Central memory CD8-positive, alpha-beta T cell (primary cell): Measurements from ENCODE around the gene GALNT10.
A peak's percentile ranks its signal among the peaks of the same experiment; 100 is the strongest.

Experiments
- ATAC-seq: fragments of 150-1000 bp; cut with Tn5 transposase; replicated peaks from 2 replicates; pipeline ENCODE4 v1.10.0; 2022; ENCODE audit warnings: mild to moderate bottlenecking, moderate FRiP score, moderate number of reproducible peaks; ENCODE audit not compliant: poor library complexity, severe bottlenecking; ENCODE audit errors: extremely low read depth
- DNase-seq, 2 donors: peaks; one replicate each; pipeline ENCODE4 v3.0.0; 2021; ENCODE audit warnings: low spot score in 2 of 2
- H3K27ac Mint-ChIP-seq: one replicate; pipeline ENCODE4 v1.8.0; 2022; ENCODE audit warnings: low read depth, mild to moderate bottlenecking, moderate library complexity, mixed read lengths
- H3K27me3 Mint-ChIP-seq: one replicate; pipeline ENCODE4 v1.8.0; 2022; ENCODE audit warnings: mixed read lengths
- H3K36me3 Mint-ChIP-seq: one replicate; pipeline ENCODE4 v1.8.0; 2022; ENCODE audit warnings: mild to moderate bottlenecking, moderate library complexity, mixed read lengths; ENCODE audit not compliant: insufficient read depth
- H3K4me1 Mint-ChIP-seq: one replicate; pipeline ENCODE4 v1.8.0; 2022; ENCODE audit warnings: mixed read lengths
- H3K4me3 Mint-ChIP-seq: one replicate; pipeline ENCODE4 v1.8.0; 2022; ENCODE audit warnings: mild to moderate bottlenecking, moderate library complexity, mixed read lengths
- H3K9me3 Mint-ChIP-seq: one replicate; pipeline ENCODE4 v1.8.0; 2022; ENCODE audit warnings: mixed read lengths

Gene GALNT10

GRCh38 chr5:154401931-154402330 is 211.4 kb downstream of the GALNT10 start:
- H3K9me3 Mint-ChIP-seq: no peaks in the 10 kb centered on the region

GRCh38 chr5:154402611-154403010 is 212.1 kb downstream of the GALNT10 start:
- Mint-ChIP-seq H3K27me3 (no peaks in the 10 kb centered on the region), H3K36me3 (peaks cover 6% of the 10 kb centered on the region), H3K9me3 (no peaks in the 10 kb centered on the region), H3K4me1 (peaks cover 13% of the 10 kb centered on the region), H3K4me3 (no peak overlapping the region), H3K27ac (peak overlapping the region; percentile 5)
- ATAC-seq (no peak), DNase-seq (no peak)

More at GRCh38 chr5:154401931-154402330, 211.4 kb downstream of the GALNT10 start:
- no peaks in the 10 kb centered on the region for H3K27me3 Mint-ChIP-seq
- peaks cover 13% of the 10 kb centered on the region for H3K4me1 Mint-ChIP-seq
- no peak overlapping the region for H3K4me3 Mint-ChIP-seq
- DNase-seq (no peak), ATAC-seq (no peak)
- peak overlapping the region; percentile 5 for H3K27ac Mint-ChIP-seq
- H3K36me3 Mint-ChIP-seq: peaks cover 6% of the 10 kb centered on the region

DNA sequence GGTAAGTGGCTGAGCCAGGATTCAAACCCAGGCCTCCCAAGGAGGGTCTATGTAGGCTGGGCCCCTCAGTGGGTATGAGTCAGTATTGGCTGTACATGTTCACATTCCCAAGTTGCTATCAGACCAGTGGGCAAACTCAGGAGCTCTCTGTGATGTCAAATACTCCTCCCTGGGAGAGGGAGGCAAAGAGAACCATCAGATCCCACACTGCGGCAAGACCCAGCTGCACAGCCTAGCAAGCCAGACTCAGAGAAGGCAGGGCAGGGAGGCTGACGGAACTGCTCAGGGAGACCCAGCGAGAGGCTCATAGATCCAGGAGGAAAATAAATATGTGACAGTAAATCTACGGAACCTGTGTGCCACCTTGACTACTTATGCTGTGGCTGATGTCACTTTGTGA is 212.7 kb downstream of the GALNT10 start:
- Mint-ChIP-seq H3K27ac (no peak overlapping the region), H3K4me1 (peaks cover 13% of the 10 kb centered on the region), H3K4me3 (no peak overlapping the region), H3K36me3 (peaks cover 6% of the 10 kb centered on the region), H3K27me3 (no peaks in the 10 kb centered on the region), H3K9me3 (no peaks in the 10 kb centered on the region)
- DNase-seq (no peak), ATAC-seq (no peak)

GRCh38 chr5:154403776-154404387 is 213.3 kb downstream of the GALNT10 start:
- Mint-ChIP-seq H3K4me3 (no peak overlapping the region), H3K27ac (no peak overlapping the region), H3K9me3 (no peaks in the 10 kb centered on the region), H3K27me3 (no peaks in the 10 kb centered on the region), H3K4me1 (peaks cover 13% of the 10 kb centered on the region), H3K36me3 (peaks cover 6% of the 10 kb centered on the region)
- DNase-seq: no peak
- ATAC-seq: no peak

DNA sequence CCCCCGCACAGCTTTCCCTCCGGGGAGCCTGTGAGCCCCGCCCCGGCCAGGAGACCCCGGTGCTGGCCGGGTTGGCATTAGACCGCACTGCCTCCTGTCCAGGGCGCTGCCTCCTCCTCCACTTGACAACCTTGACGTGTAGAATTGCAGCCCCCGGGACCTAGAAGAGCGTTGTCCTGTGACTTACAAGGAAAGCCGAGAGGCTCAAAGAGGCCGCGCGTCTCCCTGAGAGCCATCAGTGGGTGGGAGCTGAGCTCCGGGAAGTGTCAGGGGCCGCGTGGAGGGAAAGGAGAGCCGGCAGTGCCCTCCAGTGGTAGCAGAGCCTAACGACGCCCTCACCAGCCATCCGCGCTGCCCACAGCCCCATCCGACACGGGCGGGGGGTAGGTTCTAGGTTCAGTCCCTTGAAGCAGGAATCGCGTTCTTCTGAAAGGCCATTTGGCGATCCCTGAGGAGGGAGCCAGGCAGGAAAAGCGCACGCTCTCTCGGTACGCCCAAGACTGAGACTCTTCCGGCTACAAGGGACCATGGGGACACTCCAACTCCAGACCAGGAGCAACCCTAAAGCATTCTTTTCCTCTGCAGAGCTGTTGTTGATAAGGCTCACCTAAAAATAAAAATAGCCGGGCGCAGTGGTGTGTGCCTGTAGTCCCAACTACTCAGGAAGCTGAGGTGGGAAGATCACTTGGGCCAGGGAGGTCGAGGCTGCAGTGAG is 214.7 kb downstream of the GALNT10 start:
- no peak overlapping the region for H3K27ac Mint-ChIP-seq
- DNase-seq: peak; percentile 56 to 60
- ATAC-seq: peak; percentile 95
- H3K9me3 Mint-ChIP-seq: no peaks in the 10 kb centered on the region
- H3K4me1 Mint-ChIP-seq: peaks cover 13% of the 10 kb centered on the region
- H3K4me3 Mint-ChIP-seq: peak overlapping the region; percentile 66
- H3K27me3 Mint-ChIP-seq: no peaks in the 10 kb centered on the region
- peaks cover 7% of the 10 kb centered on the region for H3K36me3 Mint-ChIP-seq

GRCh38 chr5:154406231-154406630 is 215.7 kb downstream of the GALNT10 start:
- ATAC-seq (no peak), DNase-seq (no peak)
- Mint-ChIP-seq H3K4me3 (no peak overlapping the region), H3K27me3 (no peaks in the 10 kb centered on the region), H3K36me3 (peaks cover 6% of the 10 kb centered on the region), H3K27ac (no peak overlapping the region), H3K4me1 (peaks cover 13% of the 10 kb centered on the region), H3K9me3 (no peaks in the 10 kb centered on the region)

- Mint-ChIP-seq H3K27ac (peak overlapping the region; percentile 33), H3K36me3 (peaks cover 6% of the 10 kb centered on the region), H3K9me3 (no peaks in the 10 kb centered on the region), H3K27me3 (no peaks in the 10 kb centered on the region), H3K4me1 (peaks cover 13% of the 10 kb centered on the region), H3K4me3 (no peak overlapping the region)
- DNase-seq: no peak
- no peak for ATAC-seq
Measured at GRCh38 chr5:154406826-154407225, 216.3 kb downstream of the GALNT10 start.

DNA sequence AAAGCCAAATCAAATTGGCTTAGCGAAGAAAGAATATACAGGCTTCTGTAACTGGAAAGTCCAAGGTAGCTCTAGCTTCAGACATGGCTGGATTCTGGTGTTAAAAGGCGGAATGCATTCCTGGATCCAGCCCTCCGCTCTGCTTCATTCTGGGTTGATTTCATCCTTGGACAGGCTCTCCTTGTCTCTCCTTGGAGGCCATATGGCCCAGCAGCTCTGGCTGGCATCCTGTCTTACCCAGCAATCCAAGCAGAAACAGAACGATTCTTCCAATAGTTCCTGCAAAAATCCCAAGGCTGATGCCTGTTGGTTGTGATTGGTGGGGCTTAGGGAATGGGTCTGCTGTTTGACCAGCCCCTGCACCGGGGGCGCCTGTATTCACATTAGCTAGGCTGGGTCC is 218.3 kb downstream of the GALNT10 start:
- ATAC-seq: no peak
- H3K36me3 Mint-ChIP-seq: peaks cover 12% of the 10 kb centered on the region
- H3K27ac Mint-ChIP-seq: no peak overlapping the region
- no peak for DNase-seq
- H3K4me1 Mint-ChIP-seq: peaks cover 13% of the 10 kb centered on the region
- H3K4me3 Mint-ChIP-seq: no peak overlapping the region
- no peaks in the 10 kb centered on the region for H3K9me3 Mint-ChIP-seq
- no peaks in the 10 kb centered on the region for H3K27me3 Mint-ChIP-seq

DNA sequence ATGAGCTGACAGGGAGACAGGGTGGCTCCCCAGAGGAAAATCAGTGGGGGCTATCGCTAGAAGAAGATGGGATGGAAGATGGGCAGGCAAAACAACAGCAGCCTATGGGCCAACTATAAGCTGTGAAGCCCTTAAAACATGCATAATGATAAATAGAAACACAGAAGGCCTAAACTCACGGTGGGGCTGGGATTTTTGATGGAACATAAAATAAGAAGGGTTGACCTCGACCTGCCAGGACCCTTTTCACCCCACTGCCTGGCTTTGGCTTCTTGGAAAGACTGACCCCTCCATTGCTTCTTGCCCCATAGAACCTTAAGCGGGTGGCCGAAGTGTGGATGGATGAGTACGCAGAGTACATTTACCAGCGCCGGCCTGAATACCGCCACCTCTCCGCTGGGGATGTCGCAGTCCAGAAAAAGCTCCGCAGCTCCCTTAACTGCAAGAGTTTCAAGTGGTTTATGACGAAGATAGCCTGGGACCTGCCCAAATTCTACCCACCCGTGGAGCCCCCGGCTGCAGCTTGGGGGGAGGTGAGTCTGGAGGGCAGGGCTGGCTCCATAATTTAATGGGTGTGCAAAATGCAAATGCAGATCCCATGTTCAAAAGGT is 218.8 kb downstream of the GALNT10 start:
- DNase-seq (no peak), ATAC-seq (no peak)
- Mint-ChIP-seq H3K4me1 (peaks cover 11% of the 10 kb centered on the region), H3K27ac (no peak overlapping the region), H3K27me3 (no peaks in the 10 kb centered on the region), H3K36me3 (peaks cover 14% of the 10 kb centered on the region), H3K4me3 (no peak overlapping the region), H3K9me3 (no peaks in the 10 kb centered on the region)

- Mint-ChIP-seq H3K9me3 (no peaks in the 10 kb centered on the region), H3K27me3 (no peaks in the 10 kb centered on the region), H3K4me1 (peaks cover 4% of the 10 kb centered on the region), H3K4me3 (no peak overlapping the region), H3K27ac (no peak overlapping the region), H3K36me3 (peaks cover 14% of the 10 kb centered on the region)
- DNase-seq (no peak), ATAC-seq (no peak)
Measured at GRCh38 chr5:154410008-154410407, 219.5 kb downstream of the GALNT10 start.

GRCh38 chr5:154410786-154411185 is 220.3 kb downstream of the GALNT10 start:
- H3K27ac Mint-ChIP-seq: peak overlapping the region; percentile 20
- H3K27me3 Mint-ChIP-seq: no peaks in the 10 kb centered on the region
- DNase-seq (no peak), ATAC-seq (no peak)
- no peaks in the 10 kb centered on the region for H3K4me1 Mint-ChIP-seq
- H3K9me3 Mint-ChIP-seq: no peaks in the 10 kb centered on the region
- no peak overlapping the region for H3K4me3 Mint-ChIP-seq
- H3K36me3 Mint-ChIP-seq: peaks cover 12% of the 10 kb centered on the region

DNA sequence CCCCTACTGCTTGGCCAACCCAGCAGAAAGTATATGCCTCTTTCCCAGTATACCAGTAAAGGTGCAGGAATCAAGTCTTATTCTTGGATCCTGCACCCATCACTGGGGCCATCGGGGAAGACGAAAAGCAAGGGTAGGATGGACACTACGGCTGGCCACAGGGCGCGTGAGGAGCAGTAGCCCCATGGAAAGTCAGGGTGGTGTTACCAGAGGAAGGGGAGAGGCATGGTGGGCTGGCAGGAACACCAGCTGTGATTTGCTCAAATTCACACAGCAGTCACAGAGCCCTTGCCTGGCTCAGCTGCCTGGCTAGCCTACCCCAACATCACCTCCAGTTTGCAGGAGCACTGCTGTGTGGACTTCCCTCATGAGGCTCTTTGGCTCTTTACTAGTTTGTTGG is 220.8 kb downstream of the GALNT10 start:
- DNase-seq (no peak), ATAC-seq (no peak)
- no peaks in the 10 kb centered on the region for H3K27me3 Mint-ChIP-seq
- H3K36me3 Mint-ChIP-seq: peaks cover 12% of the 10 kb centered on the region
- no peaks in the 10 kb centered on the region for H3K4me1 Mint-ChIP-seq
- H3K27ac Mint-ChIP-seq: peak overlapping the region; percentile 20
- no peak overlapping the region for H3K4me3 Mint-ChIP-seq
- H3K9me3 Mint-ChIP-seq: no peaks in the 10 kb centered on the region

- Mint-ChIP-seq H3K36me3 (peaks cover 12% of the 10 kb centered on the region), H3K27ac (no peak overlapping the region)
Measured at GRCh38 chr5:154412316-154412715, 221.8 kb downstream of the GALNT10 start.

More at GRCh38 chr5:154412316-154412715, 221.8 kb downstream of the GALNT10 start:
- H3K4me3 Mint-ChIP-seq: no peak overlapping the region
- ATAC-seq: no peak
- no peaks in the 10 kb centered on the region for H3K9me3 Mint-ChIP-seq
- DNase-seq: no peak
- no peaks in the 10 kb centered on the region for H3K27me3 Mint-ChIP-seq
- no peaks in the 10 kb centered on the region for H3K4me1 Mint-ChIP-seq
